Measurements from ENCODE around the gene VPS26C.

VPS26C gene

DNA sequence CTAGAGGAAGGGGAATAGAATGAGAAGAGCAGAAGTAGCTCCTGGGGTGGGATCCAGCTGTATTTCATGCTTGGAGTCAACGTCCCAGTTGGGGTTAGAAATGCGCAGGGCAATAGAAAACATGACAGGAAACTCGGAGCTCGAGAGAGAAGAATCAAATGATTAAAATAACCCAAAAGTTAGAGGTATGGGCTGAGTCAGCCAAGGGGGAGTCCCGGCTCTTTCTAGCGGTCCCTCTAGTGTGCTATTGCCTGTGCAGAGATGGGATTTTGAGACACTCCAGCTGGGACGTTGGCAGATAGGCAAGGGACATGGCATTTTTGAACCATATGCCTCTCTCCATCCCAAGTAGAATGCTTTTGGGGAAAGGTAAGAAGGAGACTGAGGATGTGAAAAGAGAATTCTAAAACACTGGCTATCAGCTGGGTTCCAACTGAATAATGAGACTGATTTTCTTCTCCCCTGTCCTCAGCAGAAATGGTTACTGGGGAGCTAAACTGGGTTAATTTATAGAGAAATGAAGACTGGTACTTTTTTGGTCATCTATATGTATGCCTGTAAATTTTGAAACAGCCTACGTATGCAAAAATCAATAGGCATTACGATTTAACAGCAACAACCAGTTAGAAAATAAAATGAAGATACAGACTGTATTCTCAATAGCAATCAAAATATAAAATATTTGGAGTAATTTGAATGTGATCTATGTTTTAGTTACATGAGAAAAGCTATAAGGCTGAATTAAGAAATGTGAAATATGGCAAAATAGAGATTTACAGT lies 7.0 kb upstream of the VPS26C start:
- Mint-ChIP-seq H3K9me3 (peaks cover 9% of the 10 kb centered on the region), H3K27me3 (no peaks in the 10 kb centered on the region), H3K4me1 (ENCODE audit: low read depth) (no peaks in the 10 kb centered on the region), H3K27ac (no peak overlapping the region), H3K36me3 (ENCODE audit: low read depth) (no peaks in the 10 kb centered on the region), H3K4me3 (no peak overlapping the region)
- intact Hi-C loops (cut with micrococcal nuclease), result no loop called here

DNA sequence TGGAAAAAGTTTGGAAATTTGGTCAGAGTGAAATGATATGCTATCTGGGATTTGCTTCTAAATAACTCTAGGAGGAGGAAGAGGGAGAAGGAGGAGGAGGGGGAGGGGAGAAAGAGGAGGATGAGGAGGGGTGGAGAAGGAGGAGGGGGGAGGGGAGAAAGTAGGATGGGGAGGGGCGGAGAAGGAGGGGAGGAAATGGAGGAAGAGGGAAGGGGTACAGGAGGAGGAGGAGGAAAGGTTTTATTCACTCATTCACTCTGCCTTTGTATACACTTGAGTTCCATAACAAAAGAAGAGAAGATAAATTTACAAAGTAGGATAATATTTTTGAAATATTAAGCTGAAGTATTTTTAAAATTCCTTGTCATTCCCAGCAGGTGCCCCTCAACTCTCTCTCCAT lies 6.3 kb upstream of the VPS26C start:
- intact Hi-C loops (cut with micrococcal nuclease), result no loop called here
- H3K36me3 Mint-ChIP-seq (ENCODE audit: low read depth), result no peaks in the 10 kb centered on the region
- H3K4me1 Mint-ChIP-seq (ENCODE audit: low read depth), result no peaks in the 10 kb centered on the region
- H3K4me3 Mint-ChIP-seq, result no peak overlapping the region
- peaks cover 9% of the 10 kb centered on the region for H3K9me3 Mint-ChIP-seq
- H3K27ac Mint-ChIP-seq, result no peak overlapping the region
- no peaks in the 10 kb centered on the region for H3K27me3 Mint-ChIP-seq

DNA sequence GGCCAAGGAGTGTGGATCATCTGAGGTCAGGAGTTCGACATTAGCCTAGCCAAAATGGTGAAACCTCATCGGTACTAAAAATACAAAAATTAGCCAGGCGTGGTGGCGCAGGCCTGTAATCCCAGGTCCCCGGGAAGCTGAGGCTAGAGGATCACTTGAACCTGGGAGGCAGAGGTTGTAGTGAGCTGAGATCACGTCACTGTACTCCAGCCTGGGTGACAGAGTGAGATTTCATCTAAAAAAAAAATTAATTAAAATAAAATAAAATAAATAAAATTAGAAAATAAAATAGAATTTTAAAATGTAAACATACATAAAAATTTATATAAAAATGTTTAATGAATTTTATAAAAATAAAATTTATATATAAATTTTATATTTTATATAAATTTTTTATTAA lies 5.8 kb upstream of the VPS26C start:
- Mint-ChIP-seq H3K4me3 (no peak overlapping the region), H3K27ac (no peak overlapping the region), H3K4me1 (ENCODE audit: low read depth) (no peaks in the 10 kb centered on the region), H3K9me3 (peaks cover 9% of the 10 kb centered on the region), H3K36me3 (ENCODE audit: low read depth) (peaks cover 2% of the 10 kb centered on the region), H3K27me3 (no peaks in the 10 kb centered on the region)
- intact Hi-C loops (cut with micrococcal nuclease), result no loop called here

DNA sequence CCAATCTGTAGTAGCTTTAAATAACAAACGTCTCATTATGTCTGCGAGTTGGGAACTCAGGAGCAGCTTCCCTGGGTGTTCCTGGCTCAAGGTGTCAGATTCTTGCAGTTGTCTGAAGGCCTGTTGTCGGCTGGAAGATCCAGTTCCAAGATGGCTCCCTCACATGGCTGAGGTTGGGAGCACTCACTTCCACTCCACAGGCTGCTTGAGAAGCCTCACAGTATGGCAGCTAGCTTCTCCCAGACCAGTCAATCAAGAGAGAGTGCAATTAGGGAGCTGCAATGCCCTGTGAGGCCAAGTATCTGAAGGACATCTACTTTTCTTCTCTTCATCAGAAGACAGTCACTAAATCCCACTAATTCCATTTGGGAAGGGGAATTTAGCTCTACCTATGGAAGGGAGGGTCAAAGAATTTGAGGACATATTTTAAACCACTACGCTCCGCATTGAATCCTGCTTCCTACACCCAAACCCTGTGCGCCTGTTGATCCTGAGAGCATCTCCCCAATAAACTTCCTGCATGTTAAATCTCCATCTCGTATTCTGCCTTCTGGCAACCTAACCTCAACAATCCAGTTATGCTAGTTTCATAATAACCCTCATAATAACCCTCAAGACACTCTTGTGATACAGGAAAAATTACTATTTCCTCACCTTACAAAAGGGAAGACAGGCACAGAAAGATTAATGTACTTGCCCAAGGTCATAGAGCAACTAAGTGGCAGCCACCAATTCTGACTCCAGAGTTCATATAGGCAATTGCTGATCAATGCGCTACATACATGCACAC lies 3.6 kb upstream of the VPS26C start:
- H3K36me3 Mint-ChIP-seq (ENCODE audit: low read depth), result peaks cover 20% of the 10 kb centered on the region
- no peaks in the 10 kb centered on the region for H3K27me3 Mint-ChIP-seq
- H3K4me1 Mint-ChIP-seq (ENCODE audit: low read depth), result peaks cover under 1% of the 10 kb centered on the region
- peaks cover 9% of the 10 kb centered on the region for H3K9me3 Mint-ChIP-seq
- H3K27ac Mint-ChIP-seq, result no peak overlapping the region
- intact Hi-C loops (cut with micrococcal nuclease), result no loop called here
- H3K4me3 Mint-ChIP-seq, result no peak overlapping the region

DNA sequence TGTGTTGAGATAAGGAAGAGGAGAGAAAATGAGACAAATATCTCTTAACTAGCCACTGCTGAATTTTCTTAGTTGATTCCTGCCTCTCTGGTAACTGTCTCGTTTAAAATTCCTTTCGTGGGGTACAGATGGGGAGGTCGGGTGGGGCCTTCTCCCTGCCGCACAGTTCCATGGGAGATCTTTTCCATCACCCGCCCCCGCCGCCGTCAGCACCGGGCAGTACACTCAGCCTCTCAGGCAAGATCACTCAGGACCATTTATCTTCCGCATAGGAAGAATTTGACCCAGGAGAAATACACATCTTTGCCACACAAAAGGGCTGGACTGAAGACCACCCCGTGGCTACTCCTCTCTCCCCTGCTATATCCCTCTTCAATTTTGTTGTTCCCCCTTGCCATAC lies 2.3 kb upstream of the VPS26C start:
- intact Hi-C loops (cut with micrococcal nuclease), result loop anchor here (5.0 to 10.0 kb wide), 2 partner anchors 165 to 293 kb away; no protein-coding TSS in a partner anchor
- H3K4me3 Mint-ChIP-seq, result no peak overlapping the region

DNA sequence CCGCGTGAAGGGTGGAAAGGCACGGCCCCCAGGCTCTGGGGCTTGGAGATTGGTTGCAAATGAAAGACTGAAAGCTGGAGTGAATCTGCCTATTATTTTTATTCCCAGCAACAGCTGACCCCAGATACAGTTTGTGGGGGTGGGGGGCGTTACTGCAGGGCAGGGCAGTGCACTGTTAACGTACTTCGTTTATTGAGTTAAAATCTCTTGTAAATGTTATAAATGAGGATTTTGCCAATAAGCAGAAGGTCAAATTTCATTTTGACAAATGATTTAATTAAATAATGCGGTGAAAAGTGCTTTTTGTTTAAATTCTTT lies 1.0 kb upstream of the VPS26C start:
- intact Hi-C loops (cut with micrococcal nuclease), result loop anchor here (5.0 to 10.0 kb wide), 2 partner anchors 167 to 294 kb away; no protein-coding TSS in a partner anchor
- H3K4me1 Mint-ChIP-seq (ENCODE audit: low read depth), result peaks cover 19% of the 10 kb centered on the region
- H3K27ac Mint-ChIP-seq, result peak overlapping the region; percentile 99
- H3K36me3 Mint-ChIP-seq (ENCODE audit: low read depth), result peaks cover 20% of the 10 kb centered on the region
- H3K9me3 Mint-ChIP-seq, result peaks cover 9% of the 10 kb centered on the region
- H3K4me3 Mint-ChIP-seq, result peak overlapping the region; percentile 88
- H3K27me3 Mint-ChIP-seq, result no peaks in the 10 kb centered on the region

More for the DNA sequence above, 2.3 kb upstream of the VPS26C start:
- Mint-ChIP-seq H3K4me1 (ENCODE audit: low read depth) (peaks cover 10% of the 10 kb centered on the region), H3K36me3 (ENCODE audit: low read depth) (peaks cover 20% of the 10 kb centered on the region), H3K9me3 (peaks cover 9% of the 10 kb centered on the region), H3K27ac (peak overlapping the region; percentile 12), H3K27me3 (no peaks in the 10 kb centered on the region)

DNA sequence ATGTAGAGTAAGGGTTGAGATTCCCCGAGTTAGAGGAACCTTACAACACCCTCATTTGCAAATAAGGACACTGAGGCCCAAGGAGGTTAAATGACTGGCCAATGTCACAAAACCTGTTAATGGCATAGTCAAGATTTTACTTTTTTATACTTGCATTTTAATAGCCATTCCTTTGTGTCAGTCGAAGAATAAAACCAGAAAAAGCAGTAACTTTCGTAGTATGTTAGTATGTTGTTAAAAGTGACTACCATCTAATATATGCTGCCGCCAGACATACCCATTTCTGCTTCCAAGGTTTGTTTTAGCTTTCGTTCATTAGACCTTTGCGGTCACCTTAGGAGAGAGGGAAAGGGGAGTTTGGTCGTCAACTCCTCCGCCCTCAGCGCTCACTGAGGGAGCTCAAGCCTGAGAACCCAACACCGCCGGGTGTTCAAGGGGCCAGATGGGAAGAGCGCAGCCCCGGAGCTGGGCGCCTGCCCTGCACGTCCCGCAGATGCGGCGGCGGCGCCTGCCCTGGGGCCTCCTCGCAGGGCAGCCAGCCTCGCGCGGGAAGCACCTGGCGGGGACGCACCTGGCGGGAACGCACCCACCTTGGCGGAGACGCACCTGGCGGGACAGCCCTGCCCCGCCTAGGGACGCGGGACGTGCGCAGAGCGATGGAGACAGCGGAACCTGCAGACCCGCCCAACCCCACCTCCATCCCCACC lies 466 bp downstream of the VPS26C start:
- Mint-ChIP-seq H3K4me3 (peak overlapping the region; percentile 88), H3K27ac (peak overlapping the region; percentile 99), H3K9me3 (peaks cover 9% of the 10 kb centered on the region), H3K4me1 (ENCODE audit: low read depth) (peaks cover 19% of the 10 kb centered on the region), H3K27me3 (no peaks in the 10 kb centered on the region), H3K36me3 (ENCODE audit: low read depth) (peaks cover 27% of the 10 kb centered on the region)
- intact Hi-C loops (cut with micrococcal nuclease), result loop anchor here (1.0 to 10.0 kb wide), 4 partner anchors 46 to 296 kb away; partner anchors contain the start of gene DYRK1A

DNA sequence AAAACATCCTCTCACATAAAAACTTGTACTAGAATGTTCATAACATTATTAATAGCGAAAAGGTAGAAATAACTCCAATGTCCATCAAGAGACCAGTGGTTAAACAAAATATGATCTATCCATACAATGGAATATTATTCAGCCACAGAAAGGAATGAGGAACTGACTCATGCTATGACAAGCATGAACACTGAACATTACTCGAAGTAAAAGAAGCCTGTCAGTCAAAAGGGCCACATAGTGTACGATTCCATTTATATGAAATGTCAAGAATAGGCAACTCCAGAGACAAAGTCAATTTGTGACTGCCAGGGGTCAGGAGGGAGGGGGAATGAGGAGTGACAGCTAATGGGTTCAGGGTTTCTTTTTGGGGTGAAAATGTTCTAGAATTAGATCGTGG lies 2.3 kb downstream of the VPS26C start:
- intact Hi-C loops (cut with micrococcal nuclease), result loop anchor here (5.0 to 10.0 kb wide), 2 partner anchors 170 to 297 kb away; no protein-coding TSS in a partner anchor
- H3K4me3 Mint-ChIP-seq, result no peak overlapping the region
- no peaks in the 10 kb centered on the region for H3K27me3 Mint-ChIP-seq
- no peak overlapping the region for H3K27ac Mint-ChIP-seq
- H3K4me1 Mint-ChIP-seq (ENCODE audit: low read depth), result peaks cover 19% of the 10 kb centered on the region
- H3K36me3 Mint-ChIP-seq (ENCODE audit: low read depth), result peaks cover 34% of the 10 kb centered on the region
- no peaks in the 10 kb centered on the region for H3K9me3 Mint-ChIP-seq

DNA sequence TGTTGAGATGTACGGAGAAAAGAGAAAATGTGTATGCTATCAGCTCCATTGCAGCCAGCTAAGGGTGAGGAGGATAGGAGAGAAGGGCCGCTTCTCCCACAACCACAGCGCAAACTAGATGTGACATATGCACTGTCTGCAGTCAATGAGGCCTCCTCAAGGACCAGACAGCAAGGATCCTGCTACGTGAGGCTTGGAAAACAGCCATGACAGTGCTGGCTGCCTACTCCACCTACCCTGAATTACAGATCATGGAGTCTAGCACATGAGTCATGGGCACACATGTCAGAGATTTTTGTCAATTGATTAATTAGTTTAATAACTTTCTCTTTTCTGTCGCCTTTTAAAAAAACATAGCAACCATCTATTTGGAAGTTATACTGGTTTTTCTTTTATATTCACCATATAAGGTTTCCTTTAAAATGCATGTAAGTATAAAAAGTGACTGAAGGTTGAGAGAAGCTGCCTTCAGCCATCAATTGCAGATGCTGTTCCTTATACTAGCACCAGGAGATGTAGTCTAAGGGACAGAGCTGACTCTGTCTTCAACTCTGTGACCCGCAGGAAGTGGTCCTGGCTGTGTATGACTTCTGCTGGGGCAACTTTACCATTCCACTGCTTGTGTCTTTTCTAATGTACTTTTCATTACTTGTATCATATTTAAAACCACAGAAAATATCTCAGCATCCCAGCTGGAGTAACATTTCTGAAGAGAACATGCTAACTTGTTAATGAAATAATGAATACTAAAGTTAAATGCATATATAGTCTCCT lies 3.1 kb downstream of the VPS26C start:
- H3K4me3 Mint-ChIP-seq, result no peak overlapping the region
- no peaks in the 10 kb centered on the region for H3K27me3 Mint-ChIP-seq
- H3K36me3 Mint-ChIP-seq (ENCODE audit: low read depth), result peaks cover 34% of the 10 kb centered on the region
- intact Hi-C loops (cut with micrococcal nuclease), result loop anchor here (10.0 kb wide), 1 partner anchor 171 kb away; no protein-coding TSS in a partner anchor
- H3K9me3 Mint-ChIP-seq, result no peaks in the 10 kb centered on the region
- no peak overlapping the region for H3K27ac Mint-ChIP-seq
- peaks cover 23% of the 10 kb centered on the region for H3K4me1 Mint-ChIP-seq (ENCODE audit: low read depth)

DNA sequence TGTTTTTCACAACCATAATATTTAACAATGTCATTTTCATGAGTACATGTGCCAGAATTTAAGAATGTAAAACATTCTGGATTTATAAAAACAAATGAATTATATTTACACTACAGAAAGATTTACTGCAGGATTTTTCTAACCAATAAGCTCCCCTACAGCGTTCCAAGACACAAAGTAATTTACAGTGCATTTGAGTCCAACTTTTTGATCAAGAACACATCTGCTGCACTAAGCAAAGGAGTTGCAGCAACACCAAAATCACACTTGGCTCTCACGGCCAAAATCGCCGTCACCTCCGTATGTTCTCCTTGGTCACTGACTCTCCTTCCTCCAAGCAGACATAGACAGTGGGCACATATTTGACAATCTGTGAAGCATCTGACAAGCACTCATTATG lies 7.7 kb downstream of the VPS26C start:
- H3K9me3 Mint-ChIP-seq, result no peaks in the 10 kb centered on the region
- no peaks in the 10 kb centered on the region for H3K27me3 Mint-ChIP-seq
- peaks cover 33% of the 10 kb centered on the region for H3K4me1 Mint-ChIP-seq (ENCODE audit: low read depth)
- no peak overlapping the region for H3K4me3 Mint-ChIP-seq
- H3K27ac Mint-ChIP-seq, result no peak overlapping the region
- peaks cover 15% of the 10 kb centered on the region for H3K36me3 Mint-ChIP-seq (ENCODE audit: low read depth)
- intact Hi-C loops (cut with micrococcal nuclease), result loop anchor here (5.0 kb wide), 2 partner anchors 37 to 52 kb away; no protein-coding TSS in a partner anchor

DNA sequence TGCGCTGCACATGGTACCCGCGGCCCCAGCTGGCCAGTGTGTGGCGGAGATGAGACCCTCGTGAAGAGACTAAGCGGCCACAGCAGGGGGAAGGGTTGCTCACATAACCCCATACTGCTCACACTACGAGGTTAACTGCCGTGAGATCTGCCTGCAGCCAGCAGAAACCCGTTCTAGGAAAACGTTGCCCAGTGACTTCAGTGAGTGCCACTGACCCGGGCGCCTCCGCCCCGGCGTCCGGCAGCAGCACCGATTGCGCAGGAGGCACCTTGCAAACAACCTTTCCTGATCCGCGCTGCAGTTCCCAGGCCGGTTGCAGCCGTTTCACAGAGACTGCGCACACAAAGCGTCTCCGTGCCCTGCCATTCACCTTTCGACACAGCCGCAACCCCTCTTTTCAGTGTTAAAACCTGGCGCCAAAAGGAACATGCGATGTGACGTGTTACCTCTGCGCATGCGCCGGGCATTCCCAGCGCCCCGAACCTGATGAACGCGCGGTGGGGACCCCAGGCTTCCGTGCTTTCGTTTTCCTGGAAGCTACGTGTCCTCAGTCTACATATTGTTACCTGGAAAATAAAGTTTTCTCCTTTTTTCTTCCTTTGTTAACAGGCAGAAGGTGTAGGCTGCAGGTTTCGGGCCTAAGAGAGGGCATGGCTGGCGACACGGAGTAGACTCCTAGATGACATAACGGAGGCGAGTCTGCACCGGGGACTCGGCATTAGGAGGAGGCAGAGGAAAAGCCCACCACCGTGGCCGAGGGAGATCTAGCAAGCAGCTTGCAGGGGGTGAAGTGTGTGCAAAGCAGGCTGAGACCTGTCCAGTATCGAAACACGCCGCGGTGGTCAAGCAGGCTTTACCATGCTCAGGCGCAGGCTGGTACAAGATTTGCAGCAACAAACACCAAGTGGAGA lies 8.9 kb downstream of the VPS26C start:
- H3K36me3 Mint-ChIP-seq (ENCODE audit: low read depth), result peaks cover 20% of the 10 kb centered on the region
- H3K4me1 Mint-ChIP-seq (ENCODE audit: low read depth), result peaks cover 31% of the 10 kb centered on the region
- peak overlapping the region; percentile 75 for H3K4me3 Mint-ChIP-seq
- no peaks in the 10 kb centered on the region for H3K27me3 Mint-ChIP-seq
- H3K9me3 Mint-ChIP-seq, result no peaks in the 10 kb centered on the region
- intact Hi-C loops (cut with micrococcal nuclease), result loop anchor here (5.0 kb wide), 2 partner anchors 36 to 51 kb away; no protein-coding TSS in a partner anchor
- H3K27ac Mint-ChIP-seq, result peak overlapping the region; percentile 96

DNA sequence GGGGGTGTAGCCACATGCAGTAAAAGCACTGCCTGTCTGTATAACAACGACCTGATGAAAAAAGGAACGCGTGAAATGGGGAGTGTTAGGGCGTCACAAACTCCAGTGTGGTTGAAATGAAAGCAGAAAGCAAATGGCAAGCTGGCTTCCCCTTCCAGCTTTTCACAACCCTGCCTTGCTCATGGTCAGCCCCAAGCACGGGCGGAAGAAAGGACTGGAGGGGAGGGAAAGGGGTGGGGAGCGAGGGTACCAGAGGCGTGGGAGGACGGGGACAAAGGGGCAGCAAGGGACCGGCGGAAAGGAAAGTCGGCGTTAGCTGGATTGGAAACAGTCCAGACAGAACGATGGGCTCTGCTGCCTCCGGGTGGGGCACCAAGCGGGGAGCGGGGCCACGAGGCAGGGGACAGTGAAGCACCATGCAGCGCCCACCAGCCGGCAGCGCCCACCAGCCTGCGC lies 9.6 kb downstream of the VPS26C start:
- intact Hi-C loops (cut with micrococcal nuclease), result loop anchor here (5.0 kb wide), 2 partner anchors 35 to 50 kb away; no protein-coding TSS in a partner anchor
- H3K27ac Mint-ChIP-seq, result peak overlapping the region; percentile 96
- peaks cover 34% of the 10 kb centered on the region for H3K4me1 Mint-ChIP-seq (ENCODE audit: low read depth)
- no peaks in the 10 kb centered on the region for H3K9me3 Mint-ChIP-seq
- no peaks in the 10 kb centered on the region for H3K27me3 Mint-ChIP-seq
- peaks cover 20% of the 10 kb centered on the region for H3K36me3 Mint-ChIP-seq (ENCODE audit: low read depth)
- peak overlapping the region; percentile 75 for H3K4me3 Mint-ChIP-seq
